Raji (cell line): ENCODE results near the gene MINDY4.
A peak's percentile ranks its signal among the peaks of the same experiment; 100 is the strongest.

Source experiments
- POLR2A ChIP-seq: IDR thresholded peaks from 2 replicates; pipeline ENCODE4 v1.6.1; 2011; ENCODE audit warnings: low read depth, low read length, control low read depth; ENCODE audit not compliant: insufficient read depth

MINDY4 gene

DNA sequence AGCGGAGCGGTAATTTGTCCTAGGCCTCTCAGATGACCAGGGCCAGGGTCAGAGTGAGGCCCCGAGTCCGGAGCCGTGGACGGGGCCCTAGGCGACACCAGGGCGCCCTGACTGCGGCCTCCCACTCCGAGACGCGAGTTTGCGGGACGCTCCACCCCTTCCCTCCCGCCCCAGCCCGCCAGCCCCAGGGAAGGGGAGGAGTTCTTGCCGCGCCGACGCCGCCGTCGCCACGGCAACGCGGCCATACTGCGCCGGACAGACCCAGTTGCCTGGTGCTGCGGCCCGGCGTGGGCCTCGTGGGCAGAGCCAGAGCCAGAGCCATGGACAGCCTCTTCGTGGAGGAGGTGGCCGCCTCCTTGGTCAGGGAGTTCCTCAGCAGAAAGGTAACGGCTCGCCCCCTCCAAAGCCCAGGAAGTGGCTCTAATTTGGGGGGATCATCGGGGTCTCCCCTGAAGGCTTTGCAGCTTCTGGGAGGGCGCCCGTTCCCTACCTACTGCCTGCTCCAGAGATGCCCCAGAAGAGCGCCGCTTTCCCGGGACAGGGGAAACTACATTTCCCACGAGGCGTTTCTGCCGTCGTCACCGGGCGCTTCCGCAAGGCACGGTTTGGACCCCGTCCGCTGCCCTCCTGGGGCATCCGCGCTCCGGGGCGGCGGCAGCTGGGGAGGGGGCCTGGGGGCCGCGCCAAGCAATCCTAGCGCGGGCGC is at the start of gene MINDY4:
Gene MINDY4, plus strand, starts transcription at position 244 of the 706 bp plus-strand sequence. Its CDS starts 77 bp downstream, at position 321.
- peak; percentile 36; the same call in 1 of the 2 replicates for TF ChIP-seq POLR2A

DNA sequence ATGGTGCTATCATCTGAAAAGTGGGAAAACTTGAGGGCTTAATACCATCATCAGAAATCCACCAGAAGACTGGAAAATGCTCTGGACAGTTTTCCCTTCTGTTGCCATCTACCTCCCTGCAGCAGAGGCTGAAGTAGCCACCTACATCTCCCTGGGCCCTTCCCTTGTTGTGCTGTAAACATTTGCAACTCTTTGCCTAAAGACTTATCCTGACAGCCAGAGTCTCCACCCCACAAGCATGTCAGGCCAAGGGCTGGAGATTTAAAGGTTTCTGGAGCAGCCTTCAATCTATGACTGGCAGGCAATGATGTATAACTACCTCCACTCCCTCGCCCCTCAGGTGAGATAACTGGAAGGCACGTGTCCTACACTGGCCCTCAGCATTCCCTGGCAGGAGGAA is 49.0 kb upstream of the MINDY4 start:
- no peak for TF ChIP-seq POLR2A

DNA sequence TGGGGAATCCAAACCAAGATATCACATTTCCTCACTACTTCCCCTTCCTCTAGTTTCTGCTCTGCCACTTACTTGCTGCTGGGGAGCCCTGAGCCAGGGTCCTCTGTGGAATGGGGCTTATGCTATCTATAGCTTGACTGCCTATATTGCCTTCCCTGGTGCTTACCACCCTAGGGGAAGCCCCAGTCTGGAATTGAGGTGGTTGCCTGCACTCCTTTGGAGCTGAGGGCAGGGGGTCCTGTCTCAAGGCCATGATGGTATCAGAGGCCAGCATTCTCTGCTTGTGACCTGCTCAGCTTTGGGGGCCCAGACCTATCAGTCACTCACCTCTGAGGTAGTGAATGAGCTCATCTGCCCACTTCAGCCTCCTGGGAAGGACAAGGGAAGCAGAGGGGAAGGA is 48.5 kb upstream of the MINDY4 start:
- no peak for TF ChIP-seq POLR2A

- TF ChIP-seq POLR2A: no peak
Observed at GRCh38 chr7:30723776-30724175, 47.4 kb upstream of the MINDY4 start.

DNA sequence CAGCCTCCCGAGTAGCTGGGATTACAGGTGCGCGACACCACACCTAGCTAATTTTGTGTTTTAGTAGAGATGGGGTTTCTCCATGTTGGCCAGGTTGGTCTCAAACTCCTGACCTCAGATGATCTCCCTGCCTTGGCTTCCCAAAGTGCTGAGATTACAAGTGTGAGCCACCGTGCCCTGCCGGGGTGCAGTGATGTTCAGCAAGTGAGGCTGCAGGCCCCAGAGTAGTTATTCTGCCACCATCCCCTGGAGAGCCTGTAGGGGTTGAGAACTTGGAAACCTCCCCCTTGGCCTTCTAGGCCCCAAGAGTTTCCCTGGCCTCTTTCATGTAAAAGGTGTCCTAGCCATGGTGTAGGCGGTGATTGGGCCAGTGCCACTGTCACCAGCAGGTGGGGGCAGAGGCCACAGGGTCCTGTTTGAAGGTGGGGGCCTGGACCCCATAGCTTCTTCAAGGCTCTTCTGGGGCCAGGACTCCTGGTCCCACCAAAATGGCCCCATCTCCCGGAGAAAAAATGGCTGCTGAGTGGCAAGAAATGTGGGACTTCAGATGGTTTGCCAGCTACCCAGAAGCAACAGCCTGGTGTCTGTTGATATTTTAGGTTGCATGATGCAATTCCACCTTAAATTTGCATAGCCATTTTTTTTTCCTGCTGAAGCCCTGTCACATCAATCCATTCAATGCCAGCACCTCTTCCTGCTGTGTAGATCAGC is 44.8 kb upstream of the MINDY4 start:
- TF ChIP-seq POLR2A: no peak

GRCh38 chr7:30727061-30727945 is 43.9 kb upstream of the MINDY4 start:
- TF ChIP-seq POLR2A: peak; percentile 66

DNA sequence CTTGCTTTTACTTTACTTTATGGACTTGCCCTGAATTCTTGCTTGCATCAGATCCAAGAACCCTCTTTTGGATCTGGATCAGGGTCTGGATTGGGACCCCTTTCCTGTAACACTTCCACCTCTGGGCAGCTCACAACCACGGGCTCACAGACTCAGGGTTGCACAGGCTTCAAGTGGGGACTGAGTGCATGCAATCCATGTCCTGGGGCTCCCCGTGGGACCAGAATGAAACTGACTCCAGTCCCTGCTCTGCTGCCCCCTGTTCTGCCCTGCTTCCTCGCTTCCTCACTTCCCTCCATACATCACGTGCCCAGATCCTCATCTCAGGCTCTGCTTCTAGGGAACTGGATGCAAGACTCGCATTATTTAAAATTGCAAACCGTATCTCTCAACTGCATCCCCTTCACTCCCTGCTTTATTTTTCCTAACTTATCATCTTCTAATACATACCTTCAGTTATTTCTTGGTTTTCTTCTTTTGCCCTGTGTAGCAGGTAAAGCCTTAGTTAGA is 42.6 kb upstream of the MINDY4 start:
- no peak for TF ChIP-seq POLR2A

DNA sequence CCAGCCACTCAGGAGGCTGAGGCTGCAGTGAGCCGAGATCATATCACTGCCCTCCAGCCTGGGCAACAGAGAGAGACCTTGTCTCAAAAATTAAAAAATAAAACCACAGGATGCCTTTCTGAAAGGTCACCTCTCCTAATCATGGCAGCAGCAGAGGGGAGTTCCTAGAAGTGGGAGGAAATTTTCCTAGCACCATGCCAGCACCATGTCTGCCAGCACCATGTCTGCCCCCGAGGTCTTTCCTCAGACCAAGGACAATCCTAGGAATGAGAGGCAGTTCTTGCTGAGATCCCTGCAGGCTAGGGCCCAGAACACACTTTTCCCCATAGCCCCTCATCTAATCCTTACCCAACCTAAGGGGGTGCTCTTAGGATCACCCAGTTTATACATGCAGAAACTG is 41.6 kb upstream of the MINDY4 start:
- no peak for TF ChIP-seq POLR2A

GRCh38 chr7:30730097-30730496 is 41.1 kb upstream of the MINDY4 start:
- no peak for TF ChIP-seq POLR2A

GRCh38 chr7:30730996-30731395 is 40.2 kb upstream of the MINDY4 start:
- no peak for TF ChIP-seq POLR2A

DNA sequence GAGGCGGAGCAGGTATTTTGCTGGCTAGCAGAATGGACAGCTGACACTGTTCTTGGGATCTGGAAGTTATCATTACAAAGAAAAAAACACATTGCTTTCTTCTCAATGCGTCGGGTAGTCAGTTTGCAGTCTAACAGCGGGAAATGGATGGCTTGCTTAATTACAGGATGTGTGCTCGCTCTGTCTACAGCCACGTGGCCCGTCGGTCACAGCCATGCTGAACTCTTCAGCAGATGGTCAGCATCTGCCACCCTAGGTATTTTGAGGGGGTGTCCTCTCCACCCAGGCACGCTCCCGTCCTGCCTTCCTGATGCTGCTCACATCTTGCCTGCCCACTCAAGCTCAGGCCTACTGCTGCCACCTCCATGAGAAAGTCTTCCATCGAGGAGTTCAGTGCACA is 39.6 kb upstream of the MINDY4 start:
- TF ChIP-seq POLR2A: no peak

GRCh38 chr7:30732606-30733005 is 38.6 kb upstream of the MINDY4 start:
- TF ChIP-seq POLR2A: no peak

GRCh38 chr7:30733216-30733615 is 38.0 kb upstream of the MINDY4 start:
- TF ChIP-seq POLR2A: no peak

- no peak for TF ChIP-seq POLR2A
Observed at GRCh38 chr7:30733691-30734090, 37.5 kb upstream of the MINDY4 start.

DNA sequence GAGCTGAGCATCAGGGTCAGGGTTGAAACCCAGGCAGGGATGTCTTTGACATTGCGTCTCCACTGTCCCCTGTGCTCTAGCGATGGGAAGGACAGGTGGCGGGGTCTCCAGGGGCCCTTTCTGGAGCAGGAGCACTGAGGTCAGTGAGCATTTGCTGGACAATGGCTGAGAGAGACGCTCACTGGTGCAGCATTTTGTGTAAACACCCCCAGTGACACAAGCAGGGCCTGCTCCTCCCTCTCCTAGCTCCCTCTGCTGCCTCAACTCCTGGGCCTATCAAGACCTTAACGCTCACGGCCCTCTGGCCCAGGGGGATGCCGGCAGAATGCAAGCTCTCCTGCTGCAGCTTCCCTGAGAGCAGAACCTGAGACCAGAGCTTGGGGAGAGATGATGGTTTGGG is 36.7 kb upstream of the MINDY4 start:
- TF ChIP-seq POLR2A: no peak
